ENCODE results near the gene SETD7.
"Not testable (repeated sequence)": the region's sequence is repeated elsewhere in the genome, so short reads cannot be mapped to it uniquely, and the experiment has no call there.

Gene SETD7

GRCh38 chr4:139508581-139509237, 47.3 kb downstream of the SETD7 start:
- no peak for DNase-seq

GRCh38 chr4:139506774-139507173, 49.2 kb downstream of the SETD7 start:
- no peak for DNase-seq

- DNase-seq: no peak
These were observed 52.3 kb downstream of the SETD7 start for GRCh38 chr4:139503622-139504166.

GRCh38 chr4:139501927-139502899, 53.8 kb downstream of the SETD7 start:
- DNase-seq: no peak

- DNase-seq: no peak
These were observed 54.5 kb downstream of the SETD7 start for GRCh38 chr4:139501527-139501926.

- peak; percentile 9 for DNase-seq
These were observed 54.9 kb downstream of the SETD7 start for GRCh38 chr4:139501117-139501516.

- DNase-seq: no peak
These were observed 56.8 kb downstream of the SETD7 start for GRCh38 chr4:139499186-139499585.

- DNase-seq: no peak
These were observed 62.8 kb downstream of the SETD7 start for GRCh38 chr4:139493176-139493575.

GRCh38 chr4:139492429-139492828, 63.6 kb downstream of the SETD7 start:
- DNase-seq: no peak

- no peak for DNase-seq
These were observed 66.4 kb downstream of the SETD7 start for GRCh38 chr4:139489638-139490037.

- DNase-seq: no peak
These were observed 67.6 kb downstream of the SETD7 start for GRCh38 chr4:139488442-139488841.

- DNase-seq: no peak
These were observed 71.2 kb downstream of the SETD7 start for GRCh38 chr4:139484783-139485311.

GRCh38 chr4:139483000-139483399, 73.0 kb downstream of the SETD7 start:
- no peak for DNase-seq

GRCh38 chr4:139481465-139481864, 74.6 kb downstream of the SETD7 start:
- DNase-seq: no peak

GRCh38 chr4:139476363-139476762, 79.7 kb downstream of the SETD7 start:
- DNase-seq: no peak

GRCh38 chr4:139472852-139473251, 83.2 kb downstream of the SETD7 start:
- no peak for DNase-seq

- DNase-seq: no peak
These were observed 84.9 kb downstream of the SETD7 start for GRCh38 chr4:139470997-139471665.

GRCh38 chr4:139470295-139470694, 85.7 kb downstream of the SETD7 start:
- DNase-seq: no peak

- DNase-seq: no peak
These were observed 86.2 kb downstream of the SETD7 start for GRCh38 chr4:139469869-139470268.

GRCh38 chr4:139469216-139469615, 86.8 kb downstream of the SETD7 start:
- no peak for DNase-seq

- DNase-seq: not testable (repeated sequence)
These were observed 87.3 kb downstream of the SETD7 start for GRCh38 chr4:139468756-139469155.

GRCh38 chr4:139465922-139466321, 90.1 kb downstream of the SETD7 start:
- no peak for DNase-seq

GRCh38 chr4:139464512-139464911, 91.5 kb downstream of the SETD7 start:
- DNase-seq: not testable (repeated sequence)
